Smooth muscle cell (in vitro differentiated cells): Measurements from ENCODE around the gene PSD4. TPM values are rescaled to one million over a fixed set of nuclear protein-coding genes. Genes with fewer than 3 reads are reported as not detected.

Source experiments
- DNase-seq: peaks from one replicate; lab custom pipeline; 2025; ENCODE audit not compliant: unreplicated experiment; lab: John Stamatoyannopoulos, UW
- H2AFZ ChIP-seq: fragments of 200-600 bp; sonication (generic); 2 replicates; pipeline ENCODE4 v1.6.0; 2016; ENCODE audit warnings: antibody characterized with exemption, low read depth, mild to moderate bottlenecking
- H3F3A ChIP-seq: fragments of 200-600 bp; sonication (generic); 2 replicates; pipeline ENCODE4 v1.6.0; 2017; ENCODE audit warnings: antibody characterized with exemption, low read depth
- H3K27ac ChIP-seq: fragments of 200-600 bp; sonication (generic); 2 replicates; pipeline ENCODE4 v1.5.1; 2016; ENCODE audit warnings: low read depth, mild to moderate bottlenecking
- H3K27me3 ChIP-seq: fragments of 200-600 bp; sonication (generic); 2 replicates; pipeline ENCODE4 v1.6.1; 2016; ENCODE audit warnings: low read depth, mild to moderate bottlenecking
- H3K36me3 ChIP-seq: fragments of 200-600 bp; sonication (generic); 2 replicates; pipeline ENCODE4 v1.5.1; 2016; ENCODE audit warnings: low read depth
- H3K4me1 ChIP-seq: fragments of 200-600 bp; sonication (generic); 2 replicates; pipeline ENCODE4 v1.5.1; 2016; ENCODE audit warnings: low read depth
- H3K4me2 ChIP-seq: fragments of 200-600 bp; sonication (generic); 2 replicates; pipeline ENCODE4 v1.6.0; 2016; ENCODE audit warnings: mild to moderate bottlenecking
- H3K4me3 ChIP-seq: fragments of 200-600 bp; sonication (generic); 2 replicates; pipeline ENCODE4 v1.5.1; 2016; ENCODE audit warnings: mild to moderate bottlenecking
- H3K79me2 ChIP-seq: fragments of 200-600 bp; sonication (generic); 2 replicates; pipeline ENCODE4 v1.6.0; 2016; ENCODE audit warnings: low read depth, mild to moderate bottlenecking
- H3K9ac ChIP-seq: fragments of 200-600 bp; sonication (generic); 2 replicates; pipeline ENCODE4 v1.6.0; 2016; ENCODE audit warnings: low read depth
- H3K9me3 ChIP-seq: fragments of 200-600 bp; sonication (generic); replicated peaks from 2 replicates; pipeline ENCODE4 v1.5.1; 2016; ENCODE audit warnings: low read depth
- H4K20me1 ChIP-seq: fragments of 200-600 bp; sonication (generic); 2 replicates; pipeline ENCODE4 v1.6.0; 2016; ENCODE audit warnings: low read depth
- CTCF ChIP-seq: fragments of 200-600 bp; sonication (generic); IDR thresholded peaks from 2 replicates; pipeline ENCODE4 v1.5.1; 2017; ENCODE audit warnings: borderline replicate concordance, mild to moderate bottlenecking, antibody characterized with exemption; ENCODE audit not compliant: insufficient read depth, poor library complexity, severe bottlenecking
- WGBS: methylation state at CpG from one replicate; pipeline ENCODE4 v1.1.7; 2016; ENCODE audit warnings: low lambda C conversion rate; 5-methylcytosine and 5-hydroxymethylcytosine counted together
- polyA plus RNA-seq: library from polyadenylated mRNA; unstranded; fragments of >200 nt; fragmentation: Nextera tagmentation; extraction: Ambion mirVana; gene quantifications from 2 replicates; pipeline ENCODE4 v1.2.1, GENCODE V29; 2016
- total RNA-seq: library from RNA; depleted of rRNA; stranded (reverse); fragments of >200 nt; gene quantifications from 2 replicates; pipeline ENCODE4 v1.2.3, GENCODE V29; 2014

Gene PSD4
- total and polyA plus RNA-seq, 2 experiments from 2014 or later, result 7.3 to 7.8 TPM

- Histone ChIP-seq H3K79me2 (no peaks in the 10 kb centered on the region), H3K9me3 (no peaks in the 10 kb centered on the region), H2AFZ (no peak overlapping the region), H3K4me1 (peaks cover 19% of the 10 kb centered on the region), H3K4me3 (no peak overlapping the region), H3K4me2 (no peak overlapping the region), H4K20me1 (no peaks in the 10 kb centered on the region), H3K27ac (no peak overlapping the region), H3K36me3 (no peaks in the 10 kb centered on the region), H3K27me3 (no peaks in the 10 kb centered on the region), H3F3A (peaks cover 13% of the 10 kb centered on the region), H3K9ac (no peak overlapping the region)
- 81% methylated on average over 2 of the region's 2 CpGs for WGBS
- DNase-seq, result no peak
- TF ChIP-seq CTCF, result no peak
Measured at GRCh38 chr2:113207021-113207420, 33.2 kb downstream of the PSD4 start.

GRCh38 chr2:113208396-113208795, 34.6 kb downstream of the PSD4 start:
- TF ChIP-seq CTCF, result no peak
- DNase-seq, result no peak
- peak overlapping the region; percentile 56 for H3K4me2 ChIP-seq
- H3K4me1 ChIP-seq, result peaks cover 15% of the 10 kb centered on the region
- peaks cover 13% of the 10 kb centered on the region for H3F3A ChIP-seq
- H3K4me3 ChIP-seq, result no peak overlapping the region
- H3K79me2 ChIP-seq, result no peaks in the 10 kb centered on the region
- H3K9me3 ChIP-seq, result no peaks in the 10 kb centered on the region
- H3K36me3 ChIP-seq, result no peaks in the 10 kb centered on the region
- 92% methylated on average over 5 of the region's 5 CpGs for WGBS
- no peak overlapping the region for H2AFZ ChIP-seq
- peak overlapping the region; percentile 73 for H3K27ac ChIP-seq
- H3K27me3 ChIP-seq, result no peaks in the 10 kb centered on the region
- H4K20me1 ChIP-seq, result no peaks in the 10 kb centered on the region
- no peak overlapping the region for H3K9ac ChIP-seq

- no peaks in the 10 kb centered on the region for H4K20me1 ChIP-seq
- DNase-seq, result no peak
- no peaks in the 10 kb centered on the region for H3K79me2 ChIP-seq
- TF ChIP-seq CTCF, result no peak
- peak overlapping the region; percentile 73 for H3K27ac ChIP-seq
- no peaks in the 10 kb centered on the region for H3K36me3 ChIP-seq
- H3K4me1 ChIP-seq, result peaks cover 15% of the 10 kb centered on the region
- H2AFZ ChIP-seq, result no peak overlapping the region
- WGBS, result 42% methylated on average over 8 of the region's 8 CpGs
- H3F3A ChIP-seq, result peaks cover 13% of the 10 kb centered on the region
- no peak overlapping the region for H3K9ac ChIP-seq
- H3K9me3 ChIP-seq, result no peaks in the 10 kb centered on the region
- no peak overlapping the region for H3K4me3 ChIP-seq
- peak overlapping the region; percentile 56 for H3K4me2 ChIP-seq
- H3K27me3 ChIP-seq, result no peaks in the 10 kb centered on the region
Measured at GRCh38 chr2:113209011-113209645, 35.4 kb downstream of the PSD4 start.

- no peaks in the 10 kb centered on the region for H4K20me1 ChIP-seq
- WGBS, result 75% methylated on average over 15 of the region's 15 CpGs
- TF ChIP-seq CTCF, result no peak
- H3K9me3 ChIP-seq, result no peaks in the 10 kb centered on the region
- no peak overlapping the region for H2AFZ ChIP-seq
- H3K4me3 ChIP-seq, result no peak overlapping the region
- H3K27me3 ChIP-seq, result no peaks in the 10 kb centered on the region
- no peak for DNase-seq
- H3K9ac ChIP-seq, result no peak overlapping the region
- no peaks in the 10 kb centered on the region for H3K36me3 ChIP-seq
- H3K4me2 ChIP-seq, result peak overlapping the region; percentile 56
- H3K4me1 ChIP-seq, result peaks cover 15% of the 10 kb centered on the region
- H3K27ac ChIP-seq, result peak overlapping the region; percentile 73
- peaks cover 13% of the 10 kb centered on the region for H3F3A ChIP-seq
- no peaks in the 10 kb centered on the region for H3K79me2 ChIP-seq
Measured at GRCh38 chr2:113209646-113210171, 35.9 kb downstream of the PSD4 start.
